SKM-1 (cell line): ENCODE measurements around the gene AGTRAP.

ENCODE experiments used
- DNase-seq: peaks from one replicate; lab custom pipeline; 2025; ENCODE audit not compliant: unreplicated experiment; lab: John Stamatoyannopoulos, UW

Gene AGTRAP

DNA sequence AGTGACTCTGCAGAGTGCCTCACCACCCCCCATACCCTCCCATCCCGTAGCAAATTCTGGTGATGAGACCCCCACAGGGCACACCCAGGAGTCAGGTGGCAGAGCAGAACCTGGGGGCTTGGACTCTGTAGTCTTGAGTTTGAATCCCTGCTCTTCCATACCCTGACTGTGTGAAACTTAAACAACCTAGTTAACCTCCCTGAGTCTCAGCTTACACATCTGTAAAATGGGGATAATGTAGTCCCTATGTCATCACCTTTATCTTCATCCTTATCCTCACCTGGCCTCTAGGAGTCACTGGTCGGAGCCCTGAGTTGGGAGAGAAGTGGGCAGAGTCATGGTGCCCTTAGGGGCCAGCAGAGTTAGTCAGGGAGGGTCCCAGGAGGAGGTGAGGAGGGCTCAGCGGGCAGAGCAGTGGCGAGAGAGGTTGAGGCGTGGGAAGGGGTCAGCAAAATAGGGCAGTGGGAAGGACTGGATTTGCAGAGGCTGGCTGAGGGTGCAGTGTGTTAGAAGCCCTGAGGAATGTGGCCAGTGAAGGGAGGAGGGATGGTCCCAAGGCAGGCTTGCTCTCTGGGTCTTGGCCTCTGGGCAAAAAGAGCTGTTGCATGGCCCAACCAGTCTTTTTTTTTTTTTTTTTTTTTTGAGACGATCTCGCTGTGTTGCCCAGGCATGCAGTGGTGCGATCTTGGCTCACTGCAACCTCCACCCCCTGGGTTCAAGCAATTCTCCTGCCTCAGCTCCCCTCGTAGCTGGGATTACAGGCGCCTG is 44.6 kb downstream of the AGTRAP start:
- no peak for DNase-seq

DNA sequence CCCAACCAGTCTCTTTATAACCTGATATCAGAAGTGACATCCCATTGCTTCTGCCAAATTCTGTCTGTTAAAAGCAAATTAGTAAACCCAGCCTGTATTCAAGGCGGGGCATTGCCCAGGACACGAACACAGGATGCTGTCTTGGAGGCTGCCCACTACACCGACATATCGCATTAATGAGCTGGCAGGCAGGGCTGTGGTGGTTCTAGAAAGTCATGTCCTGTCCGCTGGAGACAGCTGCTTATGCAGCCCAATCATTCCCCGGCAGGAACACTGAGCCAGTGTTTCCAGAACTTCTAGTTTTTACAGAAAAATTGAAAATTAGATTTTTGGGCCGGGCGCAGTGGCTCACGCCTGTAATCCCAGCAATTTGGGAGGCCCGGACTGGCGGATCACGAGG is 45.4 kb downstream of the AGTRAP start:
- DNase-seq: no peak

DNA sequence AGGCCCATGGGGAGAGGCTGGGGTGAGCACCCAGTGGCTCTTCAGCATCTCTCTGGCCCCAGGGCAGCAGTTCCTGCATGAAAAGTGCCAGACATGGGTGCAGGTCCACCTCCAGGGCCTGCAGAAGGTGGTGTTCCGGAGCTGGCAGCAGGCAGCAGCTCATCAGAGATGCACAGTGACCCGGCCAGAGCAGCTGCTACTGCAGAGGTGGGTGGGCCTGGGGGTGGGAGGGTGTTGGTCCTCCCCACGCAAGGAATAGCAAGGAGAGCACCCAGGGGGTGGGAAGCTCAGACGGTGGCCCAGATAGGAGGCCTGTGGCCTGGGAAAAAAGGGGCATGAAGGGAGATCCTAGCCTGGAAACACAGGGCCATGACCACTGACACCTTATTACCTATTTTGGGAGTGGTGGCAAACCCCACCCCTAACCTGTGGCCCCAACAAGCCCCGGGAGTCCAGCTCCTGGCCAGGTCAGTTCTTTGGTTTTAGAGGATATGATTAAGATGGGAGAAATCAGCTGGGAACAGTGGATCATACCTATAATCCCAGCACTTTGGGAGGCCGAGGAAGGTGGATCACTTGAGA is 46.3 kb downstream of the AGTRAP start:
- no peak for DNase-seq

DNA sequence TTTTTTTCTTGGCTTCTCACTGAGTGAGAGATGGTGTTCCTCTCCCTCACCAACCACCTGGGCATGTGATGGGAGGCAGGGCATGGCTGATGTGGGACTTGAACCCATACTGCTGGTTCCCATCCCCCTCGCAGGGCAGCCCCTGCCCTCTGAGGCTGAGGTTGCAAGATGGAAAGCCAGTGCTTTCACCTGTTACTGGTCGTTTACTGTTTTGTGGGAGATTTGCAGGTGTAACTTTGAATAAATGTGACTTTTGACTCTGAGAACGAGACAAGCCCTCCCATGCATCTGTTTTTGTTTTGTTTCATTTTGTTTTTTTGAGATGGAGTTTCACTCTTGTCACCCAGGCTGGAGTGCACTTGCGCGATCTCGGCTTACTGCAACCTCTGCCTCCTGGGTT is 47.6 kb downstream of the AGTRAP start:
- DNase-seq: no peak

DNA sequence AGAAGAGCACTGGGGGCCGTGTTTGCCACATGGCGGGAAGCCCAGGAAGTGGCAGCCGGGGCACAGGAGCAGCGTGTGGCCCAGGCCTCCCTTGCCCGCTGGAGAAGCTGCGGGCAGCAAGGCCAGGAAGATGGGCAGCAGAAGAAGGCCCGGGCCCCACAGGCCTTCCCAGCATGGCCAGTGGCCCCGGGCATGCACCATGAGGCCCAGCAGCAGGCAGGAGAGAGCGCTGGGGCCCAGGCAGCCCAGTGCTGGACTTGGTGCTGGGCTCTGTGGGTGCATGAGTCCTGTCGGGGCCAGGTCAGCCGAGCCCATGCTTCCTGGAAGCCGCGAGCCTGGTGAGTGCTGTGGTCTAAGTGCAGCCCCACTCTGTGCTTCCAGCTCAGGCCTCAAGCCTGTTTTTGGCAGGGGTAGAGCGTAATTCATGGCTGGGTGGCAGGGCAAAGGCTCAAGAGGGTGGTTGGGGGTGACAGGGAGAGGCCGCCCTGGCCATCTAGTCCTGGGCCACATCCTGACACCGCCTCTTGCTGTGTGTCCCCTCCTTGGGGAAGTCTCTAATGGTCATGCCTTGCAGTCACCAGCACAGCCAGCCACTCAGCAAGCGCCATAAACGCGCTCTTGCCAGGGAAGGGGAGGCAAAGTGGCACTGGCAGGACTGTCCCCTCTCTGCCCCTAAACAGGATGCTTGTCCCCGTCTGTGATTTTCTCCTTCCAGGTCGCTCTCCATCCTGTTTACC is 48.5 kb downstream of the AGTRAP start:
- DNase-seq: no peak

DNA sequence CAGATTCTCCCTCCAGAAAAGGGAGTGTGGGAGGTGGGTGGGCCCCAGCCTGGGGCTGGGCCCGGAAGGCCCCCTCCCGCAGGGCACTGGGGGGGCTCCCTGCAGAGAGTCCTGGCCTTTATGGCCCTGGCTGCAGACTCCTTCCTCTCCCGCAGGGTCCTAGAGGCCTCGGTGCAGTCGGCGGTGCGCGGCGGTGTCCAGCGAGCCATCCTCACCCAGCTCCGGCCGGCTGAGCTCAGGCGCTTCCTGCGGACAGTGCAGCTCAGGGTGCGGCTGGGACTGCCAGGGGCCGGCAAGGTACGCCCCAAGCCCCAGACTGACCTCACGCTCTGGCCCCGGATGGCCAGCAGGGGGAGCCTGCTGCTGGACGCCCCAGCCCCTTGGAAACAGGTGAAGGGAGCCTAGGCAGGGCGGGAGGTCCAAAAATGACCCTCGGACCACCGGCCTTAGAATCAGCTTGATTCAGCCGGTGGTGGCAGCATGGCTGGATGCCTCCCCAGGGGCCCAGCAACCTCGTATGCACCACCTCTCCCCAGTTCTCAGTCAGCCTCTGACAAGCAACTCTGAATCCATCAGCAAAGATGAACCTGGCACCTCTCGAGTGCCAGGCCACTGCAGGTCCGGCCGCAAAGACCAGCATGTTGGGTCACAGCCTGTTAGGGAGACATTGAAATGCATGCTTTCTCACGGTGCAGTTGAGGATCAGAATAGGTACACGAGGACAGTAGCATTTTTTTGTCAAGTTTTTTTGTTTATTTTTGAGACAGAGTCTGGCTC is 49.2 kb downstream of the AGTRAP start:
- peak; percentile 29 for DNase-seq

DNA sequence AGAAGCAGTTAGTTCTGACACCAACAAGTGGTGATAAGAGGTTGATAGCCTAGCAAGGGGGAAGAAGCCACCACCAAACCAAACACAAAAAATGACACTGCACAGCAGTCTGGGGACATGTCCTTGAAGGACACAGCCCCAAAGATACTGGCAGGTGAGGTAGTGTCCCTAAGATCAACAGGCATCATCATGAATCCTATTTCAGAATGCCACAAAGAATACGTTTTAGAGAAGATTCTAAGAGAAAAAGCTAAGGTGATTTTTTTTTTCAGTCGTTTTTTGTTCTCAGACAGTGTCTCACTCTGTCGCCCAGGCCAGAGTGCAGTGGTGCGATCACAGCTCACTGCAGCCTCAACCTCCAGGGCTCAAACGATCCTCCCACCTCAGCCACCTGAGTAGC is 50.2 kb downstream of the AGTRAP start:
- no peak for DNase-seq

DNA sequence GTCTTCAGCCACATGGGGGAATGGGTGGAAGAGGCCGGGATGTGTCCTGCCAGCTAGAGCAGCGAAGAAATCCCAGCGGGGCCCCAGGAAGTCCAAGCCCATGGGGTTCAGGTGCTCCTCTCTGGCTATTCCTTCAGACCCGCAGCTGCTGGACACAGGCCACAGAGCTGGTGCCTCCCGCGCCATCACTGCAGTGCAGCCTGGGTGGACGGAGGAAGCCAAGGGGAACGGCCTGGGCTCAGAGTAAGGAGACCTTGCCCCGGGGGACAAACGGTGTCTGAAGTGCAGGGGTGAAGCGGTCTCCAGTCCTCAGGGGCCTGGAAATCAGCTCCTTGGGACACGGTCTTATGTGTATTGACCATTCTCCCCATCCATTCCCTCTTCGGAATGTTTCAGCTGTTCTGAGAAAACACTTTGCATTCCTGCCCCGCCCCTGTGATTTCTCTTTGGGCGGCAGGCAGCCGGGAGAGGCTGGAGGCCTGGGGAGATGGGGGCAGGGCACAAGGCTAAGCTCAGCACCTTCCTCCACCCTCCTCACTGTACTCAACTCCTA is 51.4 kb downstream of the AGTRAP start:
- DNase-seq: no peak

DNA sequence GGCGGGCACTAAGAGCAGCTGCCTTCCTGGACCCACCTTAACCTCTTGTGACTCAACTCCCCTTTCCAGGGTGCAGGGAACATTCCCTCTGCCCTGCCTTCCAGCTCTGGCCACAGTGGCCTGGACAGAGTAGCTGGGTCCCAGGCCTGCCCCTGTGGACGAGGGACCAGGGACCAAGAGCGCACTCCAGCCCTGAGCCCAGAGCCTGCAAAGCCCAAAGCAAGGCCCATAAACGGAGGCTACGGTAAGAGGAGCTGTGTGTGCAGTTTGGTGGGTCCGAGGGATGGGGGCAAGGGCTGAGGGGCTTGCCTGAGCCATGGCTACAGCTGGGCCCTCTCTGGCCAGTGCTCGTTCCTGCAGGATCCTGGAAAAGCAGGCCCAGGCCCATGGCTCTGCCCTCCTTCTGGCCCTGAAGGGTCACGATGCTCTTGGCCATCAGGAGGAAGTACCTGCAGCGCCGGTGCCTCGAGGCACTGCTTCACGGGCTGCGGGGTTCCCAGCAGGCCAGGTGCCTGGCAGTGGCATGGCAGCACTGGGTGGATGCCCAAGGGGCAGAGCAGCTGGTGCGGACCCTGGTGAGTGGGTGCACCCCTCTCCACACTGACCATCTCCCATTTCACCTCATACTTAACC is 52.0 kb downstream of the AGTRAP start:
- DNase-seq: no peak

DNA sequence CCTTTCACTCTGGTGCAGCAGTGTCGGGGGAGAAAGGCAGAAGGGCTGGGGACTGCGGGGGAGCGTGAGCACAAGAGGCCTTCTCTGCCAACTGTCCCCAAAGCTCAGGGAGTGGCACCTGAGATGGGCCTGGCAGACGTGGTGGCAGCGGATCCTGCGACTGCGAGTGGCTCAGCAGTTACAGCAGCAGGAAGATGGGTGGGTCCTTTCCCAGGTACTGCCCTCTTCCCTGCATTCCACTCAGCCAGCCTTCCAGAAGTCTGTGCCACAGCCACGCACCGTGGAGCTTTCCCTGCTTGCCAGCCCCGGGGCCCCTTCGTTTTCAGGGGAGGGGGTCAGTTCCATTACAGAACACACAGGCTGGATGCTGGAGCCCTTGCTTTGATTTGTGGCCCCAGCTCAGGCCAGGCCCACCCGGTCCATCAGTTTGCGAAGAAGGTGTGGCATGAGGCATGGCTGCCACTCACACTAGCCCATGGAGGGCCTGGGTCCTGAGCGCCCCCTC is 52.7 kb downstream of the AGTRAP start:
- DNase-seq: no peak

DNA sequence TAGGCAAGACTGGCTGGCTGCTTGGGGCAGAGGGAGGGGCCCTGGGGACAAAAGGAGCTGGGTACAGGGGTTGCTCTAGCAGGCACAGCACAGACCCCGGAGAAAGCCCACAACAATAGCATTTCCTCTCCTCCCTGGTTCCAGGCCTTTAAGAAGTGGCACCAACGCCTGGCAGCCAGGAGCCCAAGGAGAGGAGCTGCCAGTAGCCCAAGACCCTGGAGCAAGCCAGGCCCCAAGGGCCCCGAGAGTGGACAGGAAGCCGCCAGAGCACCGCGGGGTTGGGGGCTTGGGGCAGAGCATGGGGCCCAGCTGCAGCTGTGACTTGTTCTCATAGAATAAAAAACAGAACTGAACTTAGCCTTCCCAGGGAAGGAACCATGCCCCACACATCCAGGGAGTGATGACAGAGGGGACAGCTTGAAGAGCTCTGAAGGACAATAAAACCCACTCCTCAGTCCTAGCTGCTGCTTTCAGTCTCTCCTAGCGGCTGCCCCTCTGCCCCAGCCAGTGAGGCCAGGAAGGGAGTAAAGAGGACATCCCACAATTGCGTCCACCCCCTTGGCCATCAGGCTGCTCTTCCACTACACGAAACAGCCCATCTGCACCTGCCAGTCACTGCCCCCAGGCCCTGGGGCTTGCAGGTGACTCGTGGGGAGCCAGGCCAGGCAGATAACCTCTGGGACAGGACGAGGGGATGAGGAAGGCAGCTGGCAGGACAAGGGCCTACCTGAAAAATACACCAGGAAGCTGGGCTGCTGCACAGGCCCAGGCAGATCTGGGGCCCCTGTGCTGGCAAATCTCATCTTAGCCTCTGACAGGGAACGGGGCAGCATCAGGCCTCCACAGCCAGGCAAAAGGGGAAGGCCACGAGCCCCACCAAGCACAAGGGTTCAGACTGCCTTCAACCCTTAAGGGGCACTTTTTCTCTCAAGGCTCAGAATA is 53.5 kb downstream of the AGTRAP start:
- DNase-seq: no peak

DNA sequence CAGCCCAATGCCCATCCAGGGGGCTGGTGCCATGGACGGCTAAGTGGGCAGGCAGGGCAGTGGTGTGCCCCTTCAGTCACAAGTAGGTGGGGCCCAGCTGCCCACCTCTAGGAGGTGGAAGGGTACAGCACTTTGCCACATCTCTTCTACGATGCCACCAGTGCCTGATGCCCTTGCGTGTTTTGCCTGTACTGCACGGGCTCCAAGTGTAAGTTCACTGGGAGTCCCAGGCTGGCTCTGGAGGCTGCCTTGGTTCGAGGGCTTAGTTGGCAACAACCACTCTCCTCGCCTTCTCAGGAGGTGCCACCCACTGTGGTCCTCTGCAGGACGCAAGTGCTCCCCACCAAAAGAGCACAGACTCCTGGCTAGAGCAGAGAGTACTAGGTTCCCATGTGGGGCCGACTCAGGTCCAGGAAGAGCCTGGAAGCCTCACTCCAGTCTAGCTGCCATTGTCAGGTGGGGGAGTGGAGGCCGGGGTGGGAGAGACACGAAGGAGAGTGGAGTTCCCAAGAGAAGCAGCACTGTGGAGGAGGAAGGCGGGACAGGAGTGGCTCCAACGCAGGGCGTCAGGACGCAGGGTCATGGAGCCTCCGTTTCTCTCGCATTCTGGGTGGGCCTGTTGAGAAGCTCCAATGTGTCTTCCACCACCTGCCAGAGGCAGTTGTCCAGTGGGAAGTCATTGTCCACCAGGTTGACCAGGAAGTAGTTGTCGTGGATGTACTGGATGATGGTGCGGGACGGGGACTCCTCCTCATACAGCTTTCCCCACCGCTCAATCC is 54.4 kb downstream of the AGTRAP start:
- DNase-seq: no peak

DNA sequence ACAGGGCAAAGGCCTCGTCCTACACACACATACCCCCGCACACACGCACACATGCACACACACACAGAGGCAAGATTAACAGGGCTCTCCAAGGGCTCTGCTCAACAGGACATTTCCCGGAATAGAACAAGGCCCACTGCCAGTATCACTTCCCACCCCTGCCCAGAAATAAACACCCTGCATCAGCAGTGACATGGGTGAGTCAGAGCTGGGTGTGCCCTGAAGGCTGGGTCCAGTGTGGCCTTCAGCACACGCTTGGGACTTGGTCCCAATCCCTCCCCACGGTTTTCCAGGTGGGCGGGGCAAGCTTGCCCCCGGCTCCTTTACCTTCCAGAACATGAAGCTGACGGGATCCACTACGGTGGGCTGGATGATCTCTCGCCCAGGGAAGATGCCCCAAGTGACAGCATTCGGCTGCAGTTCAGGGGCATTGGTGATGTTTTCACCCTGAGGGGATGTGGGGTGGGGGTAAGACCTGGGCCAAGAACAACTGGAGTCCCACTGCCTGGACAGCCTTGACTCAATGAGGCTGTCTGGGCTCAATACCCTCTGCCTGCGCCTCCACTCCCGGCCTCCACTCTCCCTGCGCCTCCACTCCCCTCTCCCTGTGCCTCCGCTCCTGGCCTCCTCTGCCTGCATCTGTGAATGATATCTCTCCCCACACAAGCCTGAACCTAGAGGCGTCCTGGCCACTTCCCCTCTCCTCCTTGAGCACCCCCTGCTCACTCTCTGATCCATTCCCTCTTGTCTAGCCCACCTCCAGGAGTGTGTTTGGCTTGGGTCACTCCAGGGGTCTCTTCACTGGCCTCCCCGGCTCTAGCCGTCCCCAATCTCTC is 55.2 kb downstream of the AGTRAP start:
- DNase-seq: no peak

DNA sequence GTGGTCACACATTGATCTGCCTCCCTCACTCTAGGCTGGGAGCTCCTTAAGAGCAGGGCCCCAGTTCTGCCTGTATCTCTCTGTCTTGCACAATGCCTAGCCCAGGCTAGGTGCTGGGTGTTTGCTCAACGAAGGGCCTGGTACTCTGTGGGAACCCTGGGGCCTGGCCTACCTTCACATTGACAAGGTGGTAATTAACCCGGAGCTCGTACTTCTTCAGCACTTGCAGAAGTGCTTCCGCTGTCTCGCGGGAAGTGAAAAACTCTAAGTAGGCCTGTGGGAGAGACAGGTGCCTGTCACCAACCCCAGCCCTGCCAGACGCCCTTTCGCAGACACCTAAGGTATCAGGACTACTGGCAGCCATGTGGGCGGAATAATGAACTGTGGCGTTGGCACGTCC is 56.2 kb downstream of the AGTRAP start:
- DNase-seq: no peak

DNA sequence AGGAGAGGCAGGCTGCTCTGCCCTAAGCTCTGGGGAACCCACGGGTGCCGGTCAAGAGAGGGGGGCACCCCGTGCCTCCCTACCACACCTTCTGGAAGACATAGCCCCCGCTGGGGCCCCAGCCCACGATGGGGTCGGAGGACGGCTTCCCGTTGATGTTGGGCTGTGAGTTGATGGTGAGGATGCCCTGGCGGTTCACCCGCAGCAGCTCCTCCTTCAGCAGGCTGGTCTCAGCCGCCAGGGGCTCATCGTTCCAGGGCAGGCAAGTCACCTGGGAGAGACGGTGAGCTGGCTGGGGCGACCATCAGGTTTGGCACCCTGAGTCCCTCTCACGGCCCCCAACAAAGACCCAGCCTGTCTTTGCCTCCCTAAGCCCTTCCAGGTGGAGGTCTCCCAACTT is 57.9 kb downstream of the AGTRAP start:
- no peak for DNase-seq

DNA sequence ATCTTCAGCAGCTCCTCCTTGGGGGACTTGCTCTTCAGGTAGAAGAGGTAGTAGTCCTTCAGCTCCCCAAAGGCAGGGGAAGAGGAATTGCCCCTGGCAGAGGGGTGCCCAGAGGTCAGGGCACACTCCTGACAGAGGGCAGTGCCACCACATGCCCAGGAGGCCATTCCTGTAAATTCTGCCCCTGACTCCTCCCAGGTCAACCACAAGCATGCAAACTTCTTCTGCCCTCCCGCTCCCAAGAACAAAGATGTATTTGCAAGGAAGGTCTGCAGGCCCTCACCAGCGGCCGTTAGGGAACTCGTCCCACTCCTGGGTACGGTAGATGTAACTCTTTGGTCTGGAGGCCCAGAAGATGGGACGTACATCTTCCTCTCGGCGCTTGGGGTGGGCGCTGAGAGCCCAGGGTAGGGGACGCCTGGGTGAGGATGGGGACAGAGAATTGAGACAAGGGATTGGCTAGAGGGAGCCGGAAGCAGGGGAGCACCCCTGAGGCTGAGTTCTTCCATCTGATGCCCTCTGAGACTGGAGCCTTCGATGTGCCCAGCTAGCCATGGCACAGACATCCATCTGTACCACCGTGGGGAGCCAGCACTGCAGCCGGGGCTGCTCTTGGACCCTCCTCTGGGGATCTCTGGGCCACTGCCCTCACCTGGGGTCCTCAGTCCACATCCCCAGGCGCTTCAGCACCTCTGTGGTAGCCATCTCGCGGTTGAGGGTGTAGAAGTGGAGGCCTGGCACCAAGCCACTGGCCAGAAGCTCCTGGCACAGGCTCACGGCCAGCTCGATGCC is 58.7 kb downstream of the AGTRAP start:
- no peak for DNase-seq
